Duodenal mucosa (tissue), 2 donors: Measurements from ENCODE around the gene TMEM125.
A peak's percentile ranks its signal among the peaks of the same experiment; 100 is the strongest.

Source experiments
- H3K27ac ChIP-seq: one replicate; pipeline ENCODE4 v1.7.0; 2013; ENCODE audit warnings: low read depth, low read length
- H3K27me3 ChIP-seq, 2 donors: one replicate each; pipeline ENCODE4 v1.7.0; 2013; ENCODE audit warnings: low read length in 2 of 2, control low read depth in 1 of 2; ENCODE audit not compliant: insufficient read depth in 2 of 2, control insufficient read depth in 1 of 2
- H3K36me3 ChIP-seq, 2 donors: one replicate each; pipeline ENCODE4 v1.7.0; 2013; ENCODE audit warnings: low read length in 2 of 2, control low read depth in 1 of 2; ENCODE audit not compliant: insufficient read depth in 2 of 2, control insufficient read depth in 1 of 2
- H3K4me1 ChIP-seq, 2 donors: one replicate each; pipeline ENCODE4 v1.7.0; 2013; ENCODE audit warnings: low read length in 2 of 2, control low read depth in 1 of 2; ENCODE audit not compliant: insufficient read depth in 2 of 2, control insufficient read depth in 1 of 2
- H3K4me3 ChIP-seq, 2 donors: one replicate each; pipeline ENCODE4 v1.7.0; 2013; ENCODE audit warnings: low read length in 2 of 2, low read depth in 1 of 2
- H3K9ac ChIP-seq, 2 donors: one replicate each; pipeline ENCODE4 v1.7.0; 2013; ENCODE audit warnings: low read length in 2 of 2, low read depth in 1 of 2
- H3K9me3 ChIP-seq, 2 donors: one replicate each; pipeline ENCODE4 v1.7.0; 2013; ENCODE audit warnings: low read length in 2 of 2, control low read depth in 1 of 2; ENCODE audit not compliant: control insufficient read depth in 1 of 2

The TMEM125 gene

GRCh38 chr1:43269627-43270375 is at the start of gene TMEM125:
Gene TMEM125 (plus strand): TSS chr1:43269983. CDS start chr1:43272723, 2,740 bp downstream.
- H3K4me3 ChIP-seq: peak within 1 kb of the TSS; percentile 64 to 70
- no peaks in the 10 kb centered on the region for H3K36me3 ChIP-seq
- H3K9ac ChIP-seq: peak within 1 kb of the TSS; percentile 26 to 64
- peak within 1 kb of the TSS; percentile 55 for H3K27ac ChIP-seq
- no peaks in the 10 kb centered on the region for H3K9me3 ChIP-seq
- peaks cover 28 to 54% of the 10 kb centered on the region in 2 donors for H3K4me1 ChIP-seq
- H3K27me3 ChIP-seq: no peaks in the 10 kb centered on the region

- Histone ChIP-seq H3K27ac (no peak overlapping the region), H3K36me3 (no peaks in the 10 kb centered on the region), H3K9me3 (no peaks in the 10 kb centered on the region), H3K4me1 (no peaks in the 10 kb centered on the region), H3K4me3 (no peak overlapping the region), H3K9ac (no peak overlapping the region), H3K27me3 (peaks cover 0 to 6% of the 10 kb centered on the region in 2 donors)
Measured at GRCh38 chr1:43220905-43221778, 48.6 kb upstream of the TMEM125 start.

GRCh38 chr1:43221797-43222196 is 48.0 kb upstream of the TMEM125 start:
- no peak overlapping the region for H3K9ac ChIP-seq

GRCh38 chr1:43222879-43223278 is 46.9 kb upstream of the TMEM125 start:
- Histone ChIP-seq H3K36me3 (no peaks in the 10 kb centered on the region), H3K27ac (no peak overlapping the region), H3K27me3 (peaks cover 0 to under 1% of the 10 kb centered on the region in 2 donors), H3K4me3 (no peak overlapping the region), H3K4me1 (no peaks in the 10 kb centered on the region), H3K9ac (no peak overlapping the region), H3K9me3 (no peaks in the 10 kb centered on the region)

More at GRCh38 chr1:43221797-43222196, 48.0 kb upstream of the TMEM125 start:
- peaks cover 0 to 6% of the 10 kb centered on the region in 2 donors for H3K27me3 ChIP-seq
- no peak overlapping the region for H3K27ac ChIP-seq
- H3K9me3 ChIP-seq: no peaks in the 10 kb centered on the region
- no peaks in the 10 kb centered on the region for H3K4me1 ChIP-seq
- no peaks in the 10 kb centered on the region for H3K36me3 ChIP-seq
- H3K4me3 ChIP-seq: no peak overlapping the region

GRCh38 chr1:43225168-43225567 is 44.6 kb upstream of the TMEM125 start:
- Histone ChIP-seq H3K4me1 (no peaks in the 10 kb centered on the region), H3K9ac (no peak overlapping the region), H3K4me3 (no peak overlapping the region), H3K27ac (no peak overlapping the region), H3K9me3 (no peaks in the 10 kb centered on the region), H3K27me3 (no peaks in the 10 kb centered on the region), H3K36me3 (no peaks in the 10 kb centered on the region)

- Histone ChIP-seq H3K4me3 (no peak overlapping the region), H3K36me3 (no peaks in the 10 kb centered on the region), H3K4me1 (no peaks in the 10 kb centered on the region), H3K27ac (no peak overlapping the region), H3K9ac (no peak overlapping the region), H3K9me3 (no peaks in the 10 kb centered on the region), H3K27me3 (no peaks in the 10 kb centered on the region)
Measured at GRCh38 chr1:43227143-43227764, 42.5 kb upstream of the TMEM125 start.

GRCh38 chr1:43229826-43230780 is 39.7 kb upstream of the TMEM125 start:
- Histone ChIP-seq H3K9me3 (no peaks in the 10 kb centered on the region), H3K9ac (peak overlapping the region in 1 of 2 donors; percentile 16), H3K27me3 (no peaks in the 10 kb centered on the region), H3K27ac (no peak overlapping the region), H3K4me1 (no peaks in the 10 kb centered on the region), H3K36me3 (no peaks in the 10 kb centered on the region), H3K4me3 (no peak overlapping the region)

GRCh38 chr1:43232074-43232473 is 37.7 kb upstream of the TMEM125 start:
- Histone ChIP-seq H3K36me3 (no peaks in the 10 kb centered on the region), H3K4me1 (peaks cover 5 to 6% of the 10 kb centered on the region in 2 donors), H3K27ac (no peak overlapping the region), H3K27me3 (no peaks in the 10 kb centered on the region), H3K9ac (no peak overlapping the region), H3K9me3 (no peaks in the 10 kb centered on the region), H3K4me3 (no peak overlapping the region)

GRCh38 chr1:43232482-43232881 is 37.3 kb upstream of the TMEM125 start:
- H3K9me3 ChIP-seq: no peaks in the 10 kb centered on the region
- H3K36me3 ChIP-seq: no peaks in the 10 kb centered on the region
- no peak overlapping the region for H3K27ac ChIP-seq
- H3K4me1 ChIP-seq: peaks cover 5 to 6% of the 10 kb centered on the region in 2 donors
- no peak overlapping the region for H3K9ac ChIP-seq
- no peak overlapping the region for H3K4me3 ChIP-seq
- no peaks in the 10 kb centered on the region for H3K27me3 ChIP-seq
